Large intestine (tissue), 3 donors: ENCODE measurements around the gene EFNB2. TPM values are rescaled to one million over a fixed set of nuclear protein-coding genes. Genes with fewer than 3 reads are reported as not detected.

Experiments
- DNase-seq, 2 donors: peaks; one replicate each; pipeline versions ENCODE4 v3.0.0 to v3.0.0-alpha.2; 2013
- H3K27ac ChIP-seq: one replicate; pipeline ENCODE4 v1.5.1; 2013; ENCODE audit warnings: low read length
- H3K27me3 ChIP-seq: 2 replicates; pipeline ENCODE4 v1.6.1; 2013; ENCODE audit warnings: low read length; ENCODE audit not compliant: control insufficient read depth, insufficient read depth
- H3K36me3 ChIP-seq: 2 replicates; pipeline ENCODE4 v1.6.1; 2013; ENCODE audit warnings: low read length; ENCODE audit not compliant: control insufficient read depth, insufficient read depth
- H3K4me1 ChIP-seq: one replicate; pipeline ENCODE4 v1.6.1; 2013; ENCODE audit warnings: low read length; ENCODE audit not compliant: control insufficient read depth, insufficient read depth
- H3K4me3 ChIP-seq: one replicate; pipeline ENCODE4 v1.5.1; 2013; ENCODE audit warnings: low read length
- H3K9me3 ChIP-seq: one replicate; pipeline ENCODE4 v1.6.1; 2013; ENCODE audit warnings: mild to moderate bottlenecking, low read depth, low read length, moderate library complexity; ENCODE audit not compliant: control insufficient read depth
- WGBS: methylation state at CpG from one replicate; pipeline ENCODE4 v1.1.5; 2013; ENCODE audit warnings: low lambda C conversion rate; ENCODE audit not compliant: insufficient coverage; 5-methylcytosine and 5-hydroxymethylcytosine counted together
- polyA plus RNA-seq: library from polyadenylated mRNA; unstranded; fragments of 120-200 nt; gene quantifications from one replicate; pipeline ENCODE4 v1.2.1, GENCODE V29; 2013

The EFNB2 gene
- polyA plus RNA-seq, 1 donor: 28.8 TPM

- peak in 1 of 2 donors; percentile 46 for DNase-seq
- Histone ChIP-seq H3K27me3 (no peaks in the 10 kb centered on the region), H3K27ac (no peak overlapping the region), H3K4me3 (no peak overlapping the region), H3K36me3 (no peaks in the 10 kb centered on the region), H3K4me1 (peaks cover 25% of the 10 kb centered on the region), H3K9me3 (no peaks in the 10 kb centered on the region)
- WGBS: no CpG with 5 or more reads among the region's 12 CpGs
These were observed 50.8 kb downstream of the EFNB2 start for GRCh38 chr13:106484537-106485193.

- no peak for DNase-seq
- Histone ChIP-seq H3K4me3 (no peak overlapping the region), H3K36me3 (no peaks in the 10 kb centered on the region), H3K9me3 (no peaks in the 10 kb centered on the region), H3K27me3 (no peaks in the 10 kb centered on the region), H3K27ac (no peak overlapping the region), H3K4me1 (peaks cover 24% of the 10 kb centered on the region)
- WGBS: 100% methylated on average over 1 of the region's 9 CpGs
These were observed 51.4 kb downstream of the EFNB2 start for GRCh38 chr13:106484084-106484483.

DNA sequence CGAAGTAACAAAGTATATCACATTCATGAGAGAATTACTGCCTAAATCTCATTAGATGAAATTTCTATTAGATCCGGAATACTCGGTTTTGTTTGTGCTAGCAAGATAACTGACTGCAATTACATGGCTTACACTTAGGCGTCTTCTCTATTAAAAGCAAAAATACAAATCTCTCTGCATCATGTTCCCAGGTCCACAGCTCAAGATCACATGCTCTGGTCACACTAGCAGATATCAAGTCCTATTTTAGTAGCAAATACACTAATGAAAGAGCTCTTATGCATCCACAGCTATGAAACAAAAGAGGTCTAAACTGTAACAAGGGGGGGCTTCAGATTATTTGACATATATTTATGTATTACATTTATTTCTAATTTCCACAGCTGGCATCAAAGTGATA is 53.5 kb downstream of the EFNB2 start:
- DNase-seq: no peak
- no peaks in the 10 kb centered on the region for H3K9me3 ChIP-seq
- H3K27ac ChIP-seq: no peak overlapping the region
- WGBS: 100% methylated on average over 1 of the region's 4 CpGs
- no peak overlapping the region for H3K4me3 ChIP-seq
- no peaks in the 10 kb centered on the region for H3K27me3 ChIP-seq
- H3K4me1 ChIP-seq: peaks cover 4% of the 10 kb centered on the region
- H3K36me3 ChIP-seq: no peaks in the 10 kb centered on the region

GRCh38 chr13:106480351-106480910 is 55.0 kb downstream of the EFNB2 start:
- DNase-seq: no peak
- H3K27me3 ChIP-seq: no peaks in the 10 kb centered on the region
- WGBS: 67% methylated on average over 3 of the region's 5 CpGs
- H3K9me3 ChIP-seq: no peaks in the 10 kb centered on the region
- H3K27ac ChIP-seq: no peak overlapping the region
- peaks cover 10% of the 10 kb centered on the region for H3K4me1 ChIP-seq
- H3K36me3 ChIP-seq: no peaks in the 10 kb centered on the region
- H3K4me3 ChIP-seq: no peak overlapping the region

GRCh38 chr13:106479929-106480328 is 55.5 kb downstream of the EFNB2 start:
- no peak for DNase-seq
- Histone ChIP-seq H3K27ac (no peak overlapping the region), H3K27me3 (no peaks in the 10 kb centered on the region), H3K4me3 (no peak overlapping the region), H3K36me3 (no peaks in the 10 kb centered on the region), H3K4me1 (peaks cover 15% of the 10 kb centered on the region), H3K9me3 (no peaks in the 10 kb centered on the region)
- no CpG with 5 or more reads among the region's 15 CpGs for WGBS

DNA sequence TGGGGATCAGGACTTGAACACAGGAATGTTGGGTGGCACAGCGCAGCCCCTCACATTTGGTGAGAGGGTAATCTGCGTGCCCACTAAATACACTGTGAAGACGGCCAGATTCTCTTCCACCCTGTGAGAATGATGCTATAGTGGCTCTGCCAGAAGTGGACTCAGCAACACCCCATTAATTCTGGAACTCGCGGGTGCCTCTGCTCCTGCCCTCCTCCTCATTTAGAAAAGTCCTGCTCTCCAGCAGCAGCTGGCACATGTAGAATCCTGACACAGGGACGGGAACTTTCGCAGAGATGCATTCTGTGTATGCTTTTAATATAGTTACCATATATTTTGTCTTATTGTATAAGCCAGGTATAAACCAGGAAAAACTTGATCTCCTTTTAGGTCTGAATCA is 57.3 kb downstream of the EFNB2 start:
- DNase-seq: no peak
- Histone ChIP-seq H3K4me3 (no peak overlapping the region), H3K4me1 (peaks cover 24% of the 10 kb centered on the region), H3K9me3 (no peaks in the 10 kb centered on the region), H3K27ac (no peak overlapping the region), H3K36me3 (no peaks in the 10 kb centered on the region), H3K27me3 (no peaks in the 10 kb centered on the region)
- no CpG with 5 or more reads among the region's 7 CpGs for WGBS

- no CpG with 5 or more reads among the region's 5 CpGs for WGBS
- Histone ChIP-seq H3K27me3 (no peaks in the 10 kb centered on the region), H3K36me3 (no peaks in the 10 kb centered on the region), H3K9me3 (no peaks in the 10 kb centered on the region), H3K4me3 (no peak overlapping the region), H3K4me1 (peaks cover 32% of the 10 kb centered on the region), H3K27ac (no peak overlapping the region)
- DNase-seq: peak in 1 of 2 donors; percentile 42
These were observed 58.2 kb downstream of the EFNB2 start for GRCh38 chr13:106477303-106477702.

- WGBS: no CpG with 5 or more reads among the region's 3 CpGs
- Histone ChIP-seq H3K9me3 (no peaks in the 10 kb centered on the region), H3K4me3 (no peak overlapping the region), H3K36me3 (no peaks in the 10 kb centered on the region), H3K27me3 (no peaks in the 10 kb centered on the region), H3K27ac (peak overlapping the region; percentile 58), H3K4me1 (peaks cover 32% of the 10 kb centered on the region)
- DNase-seq: peak; percentile 84 to 92
These were observed 59.6 kb downstream of the EFNB2 start for GRCh38 chr13:106475852-106476251.

- Histone ChIP-seq H3K27ac (peak overlapping the region; percentile 58), H3K27me3 (no peaks in the 10 kb centered on the region), H3K9me3 (no peaks in the 10 kb centered on the region), H3K36me3 (no peaks in the 10 kb centered on the region), H3K4me3 (no peak overlapping the region), H3K4me1 (peaks cover 32% of the 10 kb centered on the region)
- WGBS: 80% methylated on average over 1 of the region's 6 CpGs
- peak in 1 of 2 donors; percentile 62 for DNase-seq
These were observed 60.5 kb downstream of the EFNB2 start for GRCh38 chr13:106474912-106475311.

DNA sequence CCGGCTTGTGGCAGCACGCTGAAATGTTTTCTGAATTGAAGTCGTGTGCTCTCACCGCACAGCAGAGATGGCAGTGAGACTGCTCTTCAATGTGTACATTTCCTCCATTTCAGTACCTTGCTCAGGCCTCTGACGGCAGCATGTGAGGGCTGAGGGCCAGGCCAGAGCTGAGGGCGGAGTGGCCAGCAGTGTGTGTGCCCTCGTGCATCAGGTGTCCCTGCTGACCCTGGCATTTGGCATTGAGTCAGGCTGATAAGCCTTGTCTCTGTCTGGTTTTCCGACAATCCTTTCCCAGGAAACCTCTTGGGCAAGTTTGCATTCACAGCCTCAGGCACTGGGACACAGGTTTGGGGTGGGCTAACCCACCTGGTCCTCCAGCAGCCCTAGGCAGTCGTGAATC is 62.3 kb downstream of the EFNB2 start:
- WGBS: no CpG with 5 or more reads among the region's 9 CpGs
- Histone ChIP-seq H3K36me3 (no peaks in the 10 kb centered on the region), H3K27ac (peak overlapping the region; percentile 55), H3K4me3 (no peak overlapping the region), H3K4me1 (peaks cover 32% of the 10 kb centered on the region), H3K9me3 (no peaks in the 10 kb centered on the region), H3K27me3 (no peaks in the 10 kb centered on the region)
- DNase-seq: peak; percentile 40 to 54

DNA sequence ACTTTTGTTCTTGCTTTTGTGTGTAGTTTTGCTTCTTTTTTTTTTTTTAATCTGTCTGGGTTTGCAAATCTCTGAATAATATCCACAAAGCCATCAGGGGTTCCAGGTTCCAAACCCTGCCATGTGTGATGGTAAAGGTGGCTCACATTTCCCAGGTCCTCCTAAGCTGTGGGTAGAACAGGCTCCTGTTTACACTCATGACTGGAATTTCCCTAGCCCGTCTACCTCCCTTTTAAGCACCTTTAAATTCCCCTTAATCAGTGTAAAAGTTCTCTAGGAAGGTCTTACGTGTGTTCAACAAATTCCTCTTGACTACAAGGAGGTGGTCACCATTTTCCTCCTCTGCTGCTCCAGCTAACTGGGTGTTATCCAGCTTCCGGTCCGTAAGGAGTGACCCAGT is 62.8 kb downstream of the EFNB2 start:
- no peaks in the 10 kb centered on the region for H3K27me3 ChIP-seq
- H3K9me3 ChIP-seq: no peaks in the 10 kb centered on the region
- peak overlapping the region; percentile 55 for H3K27ac ChIP-seq
- no peaks in the 10 kb centered on the region for H3K36me3 ChIP-seq
- H3K4me1 ChIP-seq: peaks cover 32% of the 10 kb centered on the region
- no CpG with 5 or more reads among the region's 4 CpGs for WGBS
- DNase-seq: no peak
- H3K4me3 ChIP-seq: no peak overlapping the region
